A673 (cell line): ENCODE data around the gene CFAP61.

Experiments used
- CTCF ChIP-seq: fragments of 300-800, 200-600 bp; sonication (generic); conservative IDR thresholded peaks from 2 replicates; pipeline ENCODE4 v1.5.1; 2017; ENCODE audit warnings: low read depth, mild to moderate bottlenecking, antibody characterized with exemption, low read length, moderate library complexity, mixed read lengths
- EZH2 ChIP-seq: fragments of 200-600 bp; sonication (generic); IDR thresholded peaks from 2 replicates; pipeline ENCODE4 v1.6.1; 2017; ENCODE audit warnings: borderline replicate concordance, low read depth, mild to moderate bottlenecking, mixed read lengths, antibody characterized with exemption, low read length; ENCODE audit not compliant: poor library complexity, severe bottlenecking

DNA sequence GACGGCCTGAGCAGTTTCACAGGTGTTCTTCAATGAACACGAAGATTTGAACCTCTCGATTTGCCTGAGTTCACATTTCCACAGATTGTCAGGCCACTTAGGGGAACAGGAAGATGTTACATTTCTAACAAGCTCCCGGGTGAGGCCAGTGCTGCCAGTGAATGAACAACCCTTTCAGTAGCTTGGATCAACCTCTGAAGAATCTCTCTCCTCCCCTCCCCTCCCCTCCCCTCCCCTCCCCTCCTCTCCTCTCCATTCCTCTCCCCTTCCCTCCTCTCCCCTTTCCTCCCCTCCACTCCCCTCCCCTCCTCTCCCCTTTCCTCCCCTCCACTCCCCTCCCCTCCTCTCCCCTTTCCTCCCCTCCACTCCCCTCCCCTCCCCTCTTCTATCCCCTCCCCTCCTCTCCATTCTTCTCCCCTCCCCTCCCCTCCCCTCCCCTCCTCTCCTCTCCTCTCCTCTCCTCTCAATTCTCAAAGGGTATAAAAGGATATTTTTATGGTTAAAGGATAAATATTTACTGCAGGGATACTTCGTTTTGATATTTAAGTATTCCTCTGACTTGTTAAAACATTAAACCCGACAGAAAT, 201.5 kb downstream of the CFAP61 start:
- no peak for TF ChIP-seq CTCF
- no peak for TF ChIP-seq EZH2
